ENCODE data around the gene CRYZ.

DNA sequence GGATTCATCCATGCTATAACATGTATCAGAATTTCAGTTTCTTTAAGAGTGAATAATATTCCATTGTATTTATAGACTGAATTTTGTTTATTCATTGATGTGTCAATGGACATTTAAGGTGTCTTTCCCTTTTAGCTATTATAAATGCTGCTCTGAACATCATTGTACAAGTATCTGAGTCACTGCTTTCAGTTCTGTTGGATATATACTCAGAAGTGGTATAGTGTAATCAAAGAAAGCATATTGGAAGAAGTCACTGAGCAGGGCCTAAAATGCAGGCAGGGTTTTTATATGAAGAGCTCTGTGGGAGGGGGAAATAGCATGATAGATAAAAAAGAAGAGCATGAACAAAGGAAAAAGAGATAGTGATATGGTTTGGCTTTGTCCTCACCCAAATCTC, 22.6 kb upstream of the CRYZ start:
- TF ChIP-seq, protein P1, sequence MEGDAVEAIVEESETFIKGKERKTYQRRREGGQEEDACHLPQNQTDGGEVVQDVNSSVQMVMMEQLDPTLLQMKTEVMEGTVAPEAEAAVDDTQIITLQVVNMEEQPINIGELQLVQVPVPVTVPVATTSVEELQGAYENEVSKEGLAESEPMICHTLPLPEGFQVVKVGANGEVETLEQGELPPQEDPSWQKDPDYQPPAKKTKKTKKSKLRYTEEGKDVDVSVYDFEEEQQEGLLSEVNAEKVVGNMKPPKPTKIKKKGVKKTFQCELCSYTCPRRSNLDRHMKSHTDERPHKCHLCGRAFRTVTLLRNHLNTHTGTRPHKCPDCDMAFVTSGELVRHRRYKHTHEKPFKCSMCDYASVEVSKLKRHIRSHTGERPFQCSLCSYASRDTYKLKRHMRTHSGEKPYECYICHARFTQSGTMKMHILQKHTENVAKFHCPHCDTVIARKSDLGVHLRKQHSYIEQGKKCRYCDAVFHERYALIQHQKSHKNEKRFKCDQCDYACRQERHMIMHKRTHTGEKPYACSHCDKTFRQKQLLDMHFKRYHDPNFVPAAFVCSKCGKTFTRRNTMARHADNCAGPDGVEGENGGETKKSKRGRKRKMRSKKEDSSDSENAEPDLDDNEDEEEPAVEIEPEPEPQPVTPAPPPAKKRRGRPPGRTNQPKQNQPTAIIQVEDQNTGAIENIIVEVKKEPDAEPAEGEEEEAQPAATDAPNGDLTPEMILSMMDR (IDR thresholded peaks at IDR 0.05) = no peak
- no peak for TF ChIP-seq POLR2A (IDR thresholded peaks at IDR 0.05)

Data from ovary (tissue), 3 donors.